H1 (cell line): Measurements from ENCODE around the gene TNIK. TPM values are rescaled to one million over a fixed set of nuclear protein-coding genes. Genes with fewer than 3 reads are reported as not detected.

Experiments
- CTCF ChIA-PET: fragments of 300-600 bp; sonication (Branson Sonifier 250); formaldehyde crosslinking; loops from one replicate; lab custom pipeline; 2021; ENCODE audit not compliant: partially characterized antibody; lab: Charles Lee
- POLR2A ChIA-PET: fragments of 300-600 bp; sonication (Branson Sonifier 250); formaldehyde crosslinking; loops from one replicate; lab custom pipeline; 2021; ENCODE audit warnings: inconsistent platforms; ENCODE audit not compliant: partially characterized antibody; lab: Charles Lee
- DNase-seq, 2 experiments: peaks; one replicate each; pipeline versions ENCODE4 v3.0.0 to v3.0.0-alpha.2; 2010 to 2022; ENCODE audit warnings: low spot score in 2 of 2, low read depth in 1 of 2, mixed read lengths in 1 of 2
- FAIRE-seq: peaks from 2 replicates; lab custom pipeline; 2011; peaks lifted over from hg19 to GRCh38; lab: Jason Lieb, UNC
- H2AFZ ChIP-seq: 2 replicates; pipeline ENCODE4 v1.8.1; 2012; ENCODE audit warnings: low read length, inconsistent platforms
- H2AK5ac ChIP-seq: 2 replicates; pipeline ENCODE4 v1.6.1; 2013; ENCODE audit warnings: low read depth, low read length
- H2BK120ac ChIP-seq: replicated peaks from 2 replicates; pipeline ENCODE3; 2013; ENCODE audit warnings: low read depth, low read length, inconsistent platforms
- H2BK12ac ChIP-seq: 2 replicates; pipeline ENCODE4 v1.6.1; 2013; ENCODE audit warnings: low read depth, low read length
- H2BK15ac ChIP-seq: 2 replicates; pipeline ENCODE4 v1.6.1; 2013; ENCODE audit warnings: low read length
- H2BK20ac ChIP-seq: 2 replicates; pipeline ENCODE4 v1.6.1; 2013; ENCODE audit warnings: low read length
- H2BK5ac ChIP-seq: 2 replicates; pipeline ENCODE4 v1.6.1; 2013; ENCODE audit warnings: low read depth, low read length
- H3K14ac ChIP-seq: 2 replicates; pipeline ENCODE4 v1.6.1; 2013; ENCODE audit warnings: inconsistent platforms; ENCODE audit not compliant: insufficient read length
- H3K18ac ChIP-seq: 2 replicates; pipeline ENCODE4 v1.6.1; 2013; ENCODE audit warnings: low read length; ENCODE audit errors: extremely low read depth
- H3K23ac ChIP-seq: 2 replicates; pipeline ENCODE4 v1.6.1; 2013; ENCODE audit warnings: inconsistent platforms; ENCODE audit not compliant: insufficient read length
- H3K23me2 ChIP-seq: 2 replicates; pipeline ENCODE4 v1.6.1; 2013; ENCODE audit warnings: low read depth, low read length
- H3K27ac ChIP-seq: 2 replicates; pipeline ENCODE4 v1.6.1; 2011; ENCODE audit warnings: low read depth, low read length, inconsistent platforms
- H3K27me3 ChIP-seq, 4 experiments: replicated peaks in 1 of 4; 1 replicate in 1 of 4; 2 replicates in 3 of 4; pipeline versions ENCODE4 v1.6.1 to v1.8.1; 2011 to 2013; ENCODE audit warnings: low read length in 3 of 4, mild to moderate bottlenecking in 3 of 4, inconsistent platforms in 2 of 4, mixed read lengths in 2 of 4, moderate library complexity in 1 of 4; ENCODE audit not compliant: control insufficient read depth in 3 of 4, insufficient read depth in 3 of 4; ENCODE audit errors: extremely low read depth in 1 of 4
- H3K36me3 ChIP-seq, 4 experiments: 2 replicates each; pipeline versions ENCODE4 v1.6.1 to v1.8.1; 2011 to 2013; ENCODE audit warnings: mild to moderate bottlenecking in 4 of 4, low read length in 3 of 4, moderate library complexity in 2 of 4, control low read depth in 1 of 4, inconsistent platforms in 1 of 4; ENCODE audit not compliant: insufficient read depth in 4 of 4, control insufficient read depth in 2 of 4
- H3K4ac ChIP-seq: replicated peaks from 2 replicates; pipeline ENCODE3; 2013; ENCODE audit warnings: low read length, low read depth, mixed read lengths, inconsistent platforms; ENCODE audit not compliant: insufficient read length
- H3K4me1 ChIP-seq, 4 experiments: replicated peaks in 1 of 4; 1 replicate in 1 of 4; 2 replicates in 3 of 4; pipeline versions ENCODE4 v1.6.1 to v1.8.1; 2011 to 2013; ENCODE audit warnings: low read length in 3 of 4, inconsistent platforms in 2 of 4, mixed read lengths in 1 of 4; ENCODE audit not compliant: insufficient read depth in 4 of 4, control insufficient read depth in 3 of 4
- H3K4me2 ChIP-seq, 2 experiments: 2 replicates each; pipeline versions ENCODE4 v1.6.1 to v1.8.1; 2011 to 2013; ENCODE audit warnings: low read depth in 2 of 2, low read length in 2 of 2, control low read depth in 1 of 2, inconsistent platforms in 1 of 2, mild to moderate bottlenecking in 1 of 2; ENCODE audit not compliant: insufficient read depth in 1 of 2
- H3K4me3 ChIP-seq, 4 experiments: fragments of 200-600, 300-600 bp in 1 of 4; sonication (generic), shearing (Covaris generic), sonication (Bioruptor Twin) in 1 of 4; 2 replicates each; pipeline versions ENCODE4 v1.5.1 to v1.8.1; 2011 to 2016; ENCODE audit warnings: low read length in 4 of 4, low read depth in 3 of 4, control low read depth in 2 of 4, inconsistent platforms in 2 of 4, mild to moderate bottlenecking in 2 of 4, mixed read lengths in 1 of 4, moderate library complexity in 1 of 4; ENCODE audit not compliant: insufficient read depth in 2 of 4; ENCODE audit errors: extremely low read depth in 1 of 4
- H3K56ac ChIP-seq: replicated peaks from 2 replicates; pipeline ENCODE3; 2013; ENCODE audit warnings: low read depth, mild to moderate bottlenecking, mixed read lengths, low read length, inconsistent platforms; ENCODE audit not compliant: insufficient read length
- H3K79me1 ChIP-seq: 2 replicates; pipeline ENCODE4 v1.6.1; 2013; ENCODE audit warnings: low read depth, low read length, control low read depth
- H3K79me2 ChIP-seq, 2 experiments: 2 replicates each; pipeline versions ENCODE4 v1.6.1 to v1.8.1; 2012 to 2013; ENCODE audit warnings: low read length in 2 of 2, mild to moderate bottlenecking in 2 of 2, inconsistent platforms in 1 of 2; ENCODE audit not compliant: insufficient read depth in 2 of 2, control insufficient read depth in 1 of 2
- H3K9ac ChIP-seq, 4 experiments: replicated peaks in 1 of 4; 1 replicate in 1 of 4; 2 replicates in 3 of 4; pipeline versions ENCODE4 v1.6.1 to v1.8.1; 2011 to 2013; ENCODE audit warnings: low read depth in 3 of 4, low read length in 3 of 4, control low read depth in 2 of 4, mild to moderate bottlenecking in 2 of 4, moderate library complexity in 2 of 4, inconsistent platforms in 1 of 4; ENCODE audit errors: extremely low read depth in 1 of 4
- H3K9me3 ChIP-seq, 2 experiments: 2 replicates each; pipeline versions ENCODE4 v1.6.1 to v1.8.1; 2012 to 2013; ENCODE audit warnings: mild to moderate bottlenecking in 2 of 2, moderate library complexity in 2 of 2, control low read depth in 1 of 2, inconsistent platforms in 1 of 2, low read depth in 1 of 2, low read length in 1 of 2, mixed read lengths in 1 of 2; ENCODE audit not compliant: insufficient read depth in 2 of 2
- H4K20me1 ChIP-seq, 2 experiments: replicated peaks in 1 of 2; 2 replicates each; pipeline versions ENCODE3 to v1.8.1; 2011 to 2013; ENCODE audit warnings: inconsistent platforms in 2 of 2, low read length in 2 of 2, mild to moderate bottlenecking in 1 of 2; ENCODE audit not compliant: insufficient read depth in 2 of 2, control insufficient read depth in 1 of 2
- H4K5ac ChIP-seq: 2 replicates; pipeline ENCODE4 v1.6.1; 2013; ENCODE audit warnings: low read length, low read depth, mixed read lengths, inconsistent platforms; ENCODE audit not compliant: insufficient read length
- H4K8ac ChIP-seq: 2 replicates; pipeline ENCODE4 v1.8.0; 2013; ENCODE audit warnings: mild to moderate bottlenecking, moderate library complexity, low read length, inconsistent platforms; ENCODE audit not compliant: insufficient read depth; ENCODE audit errors: extremely low read depth
- H4K91ac ChIP-seq: replicated peaks from 2 replicates; pipeline ENCODE3; 2013; ENCODE audit warnings: low read length, mixed read lengths, inconsistent platforms; ENCODE audit not compliant: insufficient read length
- ATF2 ChIP-seq: IDR thresholded peaks from 2 replicates; pipeline ENCODE4 v1.6.1; 2012; ENCODE audit warnings: low read length, inconsistent platforms
- BACH1 ChIP-seq: IDR thresholded peaks from 2 replicates; pipeline ENCODE4 v1.6.1; 2012; ENCODE audit warnings: low read length, improper control_type of control experiment
- BRCA1 ChIP-seq: IDR thresholded peaks from 2 replicates; pipeline ENCODE4 v1.6.1; 2012; ENCODE audit warnings: low read depth, low read length, improper control_type of control experiment
- CHD2 ChIP-seq: IDR thresholded peaks from 2 replicates; pipeline ENCODE4 v1.6.1; 2012; ENCODE audit warnings: low read length, improper control_type of control experiment
- CTBP2 ChIP-seq: IDR thresholded peaks from 2 replicates; pipeline ENCODE4 v1.7.0; 2011; ENCODE audit warnings: borderline replicate concordance, mild to moderate bottlenecking, moderate library complexity, mixed read lengths, low read length; ENCODE audit not compliant: insufficient read depth, insufficient read length
- RAD21 ChIP-seq, 2 experiments: IDR thresholded peaks in 1 of 2; conservative IDR thresholded peaks in 1 of 2; 2 replicates each; pipeline ENCODE4 v1.6.1; 2011; ENCODE audit warnings: low read depth in 2 of 2, low read length in 2 of 2, improper control_type of control experiment in 1 of 2, inconsistent platforms in 1 of 2, mild to moderate bottlenecking in 1 of 2, moderate library complexity in 1 of 2
- RBBP5 ChIP-seq: IDR thresholded peaks from 2 replicates; pipeline ENCODE4 v1.7.1; 2012; ENCODE audit warnings: low read depth, mild to moderate bottlenecking, inconsistent platforms, low read length, moderate library complexity, borderline replicate concordance
- RFX5 ChIP-seq: IDR thresholded peaks from 2 replicates; pipeline ENCODE4 v1.6.1; 2011; ENCODE audit warnings: low read depth, low read length, improper control_type of control experiment, borderline replicate concordance
- SAP30 ChIP-seq: fragments of 300-600 bp; sonication (generic); IDR thresholded peaks from 2 replicates; pipeline ENCODE4 v1.7.1; 2012; ENCODE audit warnings: low read length, moderate library complexity, mild to moderate bottlenecking, inconsistent platforms; ENCODE audit not compliant: insufficient read depth, insufficient replicate concordance
- SIX5 ChIP-seq: IDR thresholded peaks from 2 replicates; pipeline ENCODE4 v1.6.1; 2011; ENCODE audit warnings: mild to moderate bottlenecking, low read depth, low read length
- USF2 ChIP-seq: IDR thresholded peaks from 2 replicates; pipeline ENCODE4 v1.6.1; 2011; ENCODE audit warnings: low read length, improper control_type of control experiment
- WGBS, 2 experiments: shearing (Covaris generic) in 1 of 2; methylation state at CpG; one replicate each; pipeline versions ENCODE4 v1.1.6 to v1.1.7; 2013 to 2015; ENCODE audit warnings: low lambda C conversion rate in 2 of 2, mixed read lengths in 2 of 2, inconsistent platforms in 1 of 2, low coverage in 1 of 2, missing lambda C conversion rate in 1 of 2; ENCODE audit not compliant: insufficient replicate concordance in 2 of 2, insufficient coverage in 1 of 2, insufficient read length in 1 of 2; ENCODE audit errors: extremely low coverage in 1 of 2, missing lambda C conversion rate in 1 of 2; 5-methylcytosine and 5-hydroxymethylcytosine counted together
- polyA plus RNA-seq, 7 experiments: library from polyadenylated mRNA; depleted of rRNA in 3 of 7; stranded (reverse) in 5 of 7; unstranded in 2 of 7; fragments of >200 nt in 5 of 7; fragments of 200-250 nt in 2 of 7; gene quantifications; 1 replicate in 5 of 7; 2 replicates in 1 of 7; 4 replicates in 1 of 7; pipeline versions ENCODE4 v1.2.1 to v1.2.3, GENCODE V29; 2011 to 2013; ENCODE audit warnings: missing spikeins in 2 of 7, mixed read lengths in 2 of 7
- total RNA-seq: library from RNA; stranded (reverse); fragmentation: NEBNext Ultra II Directional; extraction: Animal tissue kit (Norgen Biotek cat#: 25700); gene quantifications from 2 replicates; pipeline ENCODE4 v1.2.1, GENCODE V29; 2021

Gene TNIK
- total and polyA plus RNA-seq, 2 of the 8 experiments (the other 6 are each of a cell fraction or from before 2014, with no cell fraction given): 7.4 to 42.0 TPM

- no peak overlapping the region for H3K4me3 ChIP-seq
- 93% methylated on average over 5 of the region's 5 CpGs; no CpG with 5 or more reads in 1 of the 2 experiments for WGBS, 2 experiments
- no peak overlapping the region for H3K27ac ChIP-seq
- H4K5ac ChIP-seq: no peak overlapping the region
- no peak overlapping the region for H4K8ac ChIP-seq
- CTCF ChIA-PET: no interaction called here
- no peak overlapping the region for H2BK12ac ChIP-seq
- H4K20me1 ChIP-seq: no peaks in the 10 kb centered on the region
- no peaks in the 10 kb centered on the region for H3K79me2 ChIP-seq
- no peak overlapping the region for H4K91ac ChIP-seq
- H2AK5ac ChIP-seq: no peak overlapping the region
- no peak overlapping the region for H3K4ac ChIP-seq
- no peaks in the 10 kb centered on the region for H3K27me3 ChIP-seq
- H2BK20ac ChIP-seq: no peak overlapping the region
- H3K18ac ChIP-seq: no peak overlapping the region
- H3K23ac ChIP-seq: no peak overlapping the region
- no peak overlapping the region for H3K9ac ChIP-seq
- H3K14ac ChIP-seq: no peak overlapping the region
- FAIRE-seq: no peak
- no peak overlapping the region for H2BK5ac ChIP-seq
- H2BK120ac ChIP-seq: no peak overlapping the region
- H3K56ac ChIP-seq: no peak overlapping the region
- H2BK15ac ChIP-seq: no peak overlapping the region
- 0 out of 8 replicates have a peak, but pooled peaks cover 0 to 4% (median 0%) of the 10 kb centered on the region in 4 experiments for H3K36me3 ChIP-seq
- H2AFZ ChIP-seq: no peak overlapping the region
- H3K23me2 ChIP-seq: no peaks in the 10 kb centered on the region
- no peaks in the 10 kb centered on the region for H3K79me1 ChIP-seq
- H3K4me1 ChIP-seq: peaks cover 0 to 2% (median 0%) of the 10 kb centered on the region in 4 experiments; a peak in 1 of 7 replicates
- POLR2A ChIA-PET: no interaction called here
- no peak for DNase-seq
- no peaks in the 10 kb centered on the region for H3K9me3 ChIP-seq
- H3K4me2 ChIP-seq: no peak overlapping the region
- no peak for TF ChIP-seq CHD2
- no peak for TF ChIP-seq USF2
- no peak for TF ChIP-seq RAD21 (IDR thresholded peaks at IDR 0.05 in 1 of 2, conservative IDR thresholded peaks at IDR 0.05 in 1 of 2; ENCODE audit: low read depth in 2 of 2, low read length in 2 of 2)
- no peak for TF ChIP-seq CTBP2
- TF ChIP-seq RFX5: no peak
- no peak for TF ChIP-seq ATF2
- TF ChIP-seq RBBP5: no peak
- TF ChIP-seq SAP30: no peak
- TF ChIP-seq SIX5: no peak
- no peak for TF ChIP-seq BACH1
- no peak for TF ChIP-seq BRCA1
These were observed 326.9 kb downstream of the TNIK start for GRCh38 chr3:171133337-171133736.
